ENCODE results near the gene ATP6AP2. TPM values are rescaled to one million over a fixed set of nuclear protein-coding genes. Genes with fewer than 3 reads are reported as not detected.

Gene ATP6AP2
- total and polyA plus RNA-seq, 2 of the 4 experiments (the other 2 are of a cell fraction), result 76.2 to 175 TPM

DNA sequence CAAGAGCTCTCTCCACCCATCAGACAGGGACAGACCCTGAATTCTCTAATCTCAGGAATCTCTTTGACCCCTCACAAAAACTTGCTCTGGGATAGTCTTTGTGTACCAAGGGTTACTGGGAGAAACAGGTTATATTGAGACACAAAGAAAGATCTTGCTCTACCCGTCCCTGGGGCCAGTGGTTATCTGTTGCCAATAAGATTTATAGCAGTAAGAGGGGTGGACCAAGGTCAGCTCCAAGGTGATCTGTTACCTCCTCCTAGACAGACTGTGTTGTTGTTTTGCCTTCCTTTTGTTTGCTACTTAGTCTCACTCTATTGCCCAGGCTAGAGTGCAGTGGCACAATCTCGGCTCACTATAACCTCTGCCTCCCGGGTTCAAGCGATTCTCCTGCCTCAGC is 16.3 kb upstream of the ATP6AP2 start:
- Histone ChIP-seq H2AK9ac (replicated peaks; ENCODE audit: low read depth, low read length, poor library complexity) (no peak overlapping the region), H4K20me1 (ENCODE audit: insufficient read depth, low read length) (no peaks in the 10 kb centered on the region), H3K14ac (replicated peaks; ENCODE audit: low read depth, low read length) (no peak overlapping the region), H3K36me3 (ENCODE audit: control insufficient read depth, insufficient read depth, low read length) (no peaks in the 10 kb centered on the region), H4K5ac (ENCODE audit: low read depth, low read length) (no peak overlapping the region), H3K56ac (ENCODE audit: extremely low read depth, insufficient read depth, low read length) (no peak overlapping the region), H2BK5ac (ENCODE audit: low read depth, low read length, poor library complexity, severe bottlenecking) (no peak overlapping the region), H3K4me2 (ENCODE audit: low read depth, low read length) (no peak overlapping the region), H2BK120ac (ENCODE audit: low read depth, low read length) (no peak overlapping the region), H4K91ac (ENCODE audit: insufficient read depth, low read depth, low read length) (no peak overlapping the region), H3K9ac (ENCODE audit: low read depth, low read length) (no peak overlapping the region), H3K4ac (ENCODE audit: low read depth, low read length) (no peak overlapping the region), H2BK15ac (ENCODE audit: low read depth, low read length) (no peak overlapping the region), H2AK5ac (ENCODE audit: low read depth, low read length) (no peak overlapping the region), H4K8ac (ENCODE audit: low read depth in 2 of 2, low read length in 2 of 2) (no peak overlapping the region), H3K4me3 (ENCODE audit: insufficient read depth, low read depth, low read length) (no peak overlapping the region), H3K27ac (ENCODE audit: insufficient read depth, low read length) (no peak overlapping the region), H3K79me1 (ENCODE audit: low read depth in 1 of 2, low read length in 2 of 2) (no peaks in the 10 kb centered on the region), H3K18ac (ENCODE audit: low read depth, low read length) (no peak overlapping the region), H3K4me1 (ENCODE audit: control insufficient read depth, insufficient read depth, low read length) (no peaks in the 10 kb centered on the region), H2BK20ac (ENCODE audit: low read depth, low read length) (no peak overlapping the region), H3K9me3 (ENCODE audit: control insufficient read depth, insufficient read depth, low read length) (no peaks in the 10 kb centered on the region), H3K27me3 (ENCODE audit: control insufficient read depth, insufficient read depth, low read length) (peaks cover 27% of the 10 kb centered on the region), H3K9me1 (ENCODE audit: insufficient read depth, low read length) (no peaks in the 10 kb centered on the region), H3K23ac (ENCODE audit: low read depth, low read length) (no peak overlapping the region), H2AFZ (replicated peaks; ENCODE audit: low read length, poor library complexity) (no peak overlapping the region)
- BruUV-seq (replicated peaks), result no TSS peak
- CTCF ChIA-PET, result interaction anchor here (0.8 kb wide), 1 partner anchor 20 kb away, joined by 3 read pairs; no protein-coding TSS in a partner anchor
- in situ Hi-C loops (cut with MboI; ENCODE audit: low sequenced_read_pairs), result no loop called here
- DNase-seq (no peak), ATAC-seq (ENCODE audit: low read depth) (no peak)
- WGBS, 2 experiments (ENCODE audit: extremely low coverage in 2 of 2, insufficient read length in 1 of 2), result no CpG with 5 or more reads among the region's 4 CpGs
- dilution Hi-C loops (cut with HindIII; ENCODE audit: low sequenced_read_pairs, unreplicated experiment), result no loop called here
- TF ChIP-seq POLR2A (IDR thresholded peaks at IDR 0.05; ENCODE audit: low read depth, low read length), result no peak
- TF ChIP-seq, protein P1, sequence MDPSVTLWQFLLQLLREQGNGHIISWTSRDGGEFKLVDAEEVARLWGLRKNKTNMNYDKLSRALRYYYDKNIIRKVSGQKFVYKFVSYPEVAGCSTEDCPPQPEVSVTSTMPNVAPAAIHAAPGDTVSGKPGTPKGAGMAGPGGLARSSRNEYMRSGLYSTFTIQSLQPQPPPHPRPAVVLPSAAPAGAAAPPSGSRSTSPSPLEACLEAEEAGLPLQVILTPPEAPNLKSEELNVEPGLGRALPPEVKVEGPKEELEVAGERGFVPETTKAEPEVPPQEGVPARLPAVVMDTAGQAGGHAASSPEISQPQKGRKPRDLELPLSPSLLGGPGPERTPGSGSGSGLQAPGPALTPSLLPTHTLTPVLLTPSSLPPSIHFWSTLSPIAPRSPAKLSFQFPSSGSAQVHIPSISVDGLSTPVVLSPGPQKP (IDR thresholded peaks at IDR 0.05; ENCODE audit: borderline replicate concordance, low read depth, low read length), result no peak
- TF ChIP-seq CHD1 (IDR thresholded peaks at IDR 0.05; ENCODE audit: low read depth, low read length), result no peak
- TF ChIP-seq RAD21 (IDR thresholded peaks at IDR 0.05; ENCODE audit: low read length), result no peak
- TF ChIP-seq MAFK (IDR thresholded peaks at IDR 0.05; ENCODE audit: low read depth, low read length), result no peak
- TF ChIP-seq BHLHE40 (IDR thresholded peaks at IDR 0.05; ENCODE audit: low read depth, low read length), result no peak
- no peak for TF ChIP-seq RCOR1 (IDR thresholded peaks at IDR 0.05; ENCODE audit: insufficient replicate concordance, low read length)
- intact Hi-C loops (cut with micrococcal nuclease), result no loop called here
- POLR2A ChIA-PET (ENCODE audit: unreplicated experiment), result interaction anchor here (0.6 kb wide), 1 partner anchor 571 kb away, joined by 4 read pairs; no protein-coding TSS in a partner anchor

Measured in IMR-90 (cell line).